Tibial artery (tissue), 4 donors: ENCODE results near the gene SLC35B2.
A peak's percentile ranks its signal among the peaks of the same experiment; 100 is the strongest.

Experiments used
- DNase-seq, 2 donors: peaks; one replicate each; pipeline ENCODE4 v3.0.0-alpha.2; 2019
- H3K27ac ChIP-seq, 2 donors: fragments of 200-600 bp; sonication (generic) in 1 of 2; 1 replicate in 1 of 2; 2 replicates in 1 of 2; pipeline ENCODE4 v1.5.1; 2018 to 2019; ENCODE audit warnings: mild to moderate bottlenecking in 1 of 2
- H3K27me3 ChIP-seq, 2 donors: fragments of 200-600 bp; sonication (generic) in 1 of 2; one replicate each; pipeline versions ENCODE4 v1.5.1 to v1.6.0; 2016 to 2019
- H3K36me3 ChIP-seq, 3 donors: fragments of 200-600 bp; sonication (generic) in 2 of 3; one replicate each; pipeline ENCODE4 v1.5.1; 2016 to 2019; ENCODE audit warnings: mild to moderate bottlenecking in 2 of 3
- H3K4me1 ChIP-seq, 4 donors: fragments of 200-600 bp; sonication (generic) in 2 of 4; 1 replicate in 3 of 4; 2 replicates in 1 of 4; pipeline ENCODE4 v1.5.1; 2016 to 2019
- H3K4me3 ChIP-seq, 2 donors: fragments of 200-600 bp; sonication (generic) in 1 of 2; 1 replicate in 1 of 2; 2 replicates in 1 of 2; pipeline ENCODE4 v1.5.1; 2018 to 2019; ENCODE audit warnings: mild to moderate bottlenecking in 2 of 2
- H3K9me3 ChIP-seq, 3 donors: fragments of 200-600 bp; sonication (generic) in 1 of 3; one replicate each; pipeline ENCODE4 v1.5.1; 2016 to 2019
- CTCF ChIP-seq, 2 experiments: fragments of 200-600 bp in 1 of 2; fragments of 450-650 bp in 1 of 2; IDR thresholded peaks; one replicate each; pipeline ENCODE4 v1.5.1; 2017 to 2019; ENCODE audit warnings: antibody characterized with exemption in 2 of 2, mild to moderate bottlenecking in 1 of 2, moderate library complexity in 1 of 2
- intact Hi-C: fragments of 100-400 bp; cut with DNase I; formaldehyde crosslinking; loops from one replicate; pipeline ENCODE4 v1.15.0; 2023; ENCODE audit warnings: low total_unique reads

SLC35B2 gene

DNA sequence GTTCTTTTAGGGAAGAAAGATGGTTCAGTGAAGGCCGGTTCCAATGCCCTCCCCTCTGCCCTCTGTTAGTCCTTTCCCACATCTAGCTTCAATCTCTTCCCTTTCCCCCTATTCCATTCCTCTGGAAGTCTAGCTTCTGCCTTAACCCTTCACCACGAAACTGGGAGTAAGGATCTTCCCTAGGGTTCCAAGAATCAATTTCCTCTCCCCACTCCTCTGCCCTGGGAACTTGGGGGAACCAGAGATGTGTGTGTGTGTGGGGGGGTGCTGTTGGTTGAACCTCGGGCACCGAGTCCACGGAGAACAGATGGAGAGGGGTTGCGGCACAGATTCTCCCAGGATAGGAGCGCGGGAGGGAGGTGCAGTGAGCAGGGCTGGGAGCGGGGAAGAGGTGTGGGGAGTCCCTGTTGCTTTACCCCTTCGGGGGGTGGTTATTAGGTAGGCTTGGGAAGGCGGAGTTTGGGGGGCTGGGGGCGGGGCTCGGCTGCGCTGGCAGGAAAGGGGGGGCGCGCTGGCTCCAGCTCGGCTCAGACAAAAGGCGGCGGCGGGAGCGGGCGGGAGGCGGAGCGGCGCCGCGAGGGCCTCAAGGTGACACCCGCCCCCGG lies 12.7 kb upstream of the SLC35B2 start, which contains the start of gene TMEM151B:
Gene TMEM151B, plus strand, starts transcription at position 530 of the 605 bp plus-strand sequence. CDS start 293 bp downstream, outside the sequence.
- no peaks in the 10 kb centered on the region for H3K9me3 ChIP-seq
- no peaks in the 10 kb centered on the region for H3K36me3 ChIP-seq
- H3K27ac ChIP-seq = no peak within 1 kb of the TSS
- H3K4me1 ChIP-seq = peaks cover 0 to 27% (median 10%) of the 10 kb centered on the region in 4 donors
- intact Hi-C loops = loop anchor here (5.0 to 10.0 kb wide), 3 partner anchors 67 to 175 kb away; partner anchors contain the start of gene CDC5L
- TF ChIP-seq CTCF (IDR thresholded peaks at IDR 0.05) = no peak
- peaks cover 0 to 68% of the 10 kb centered on the region in 2 donors for H3K27me3 ChIP-seq
- peak within 1 kb of the TSS; percentile 27 to 38 for H3K4me3 ChIP-seq
- no peak for DNase-seq

- no peak for TF ChIP-seq CTCF (IDR thresholded peaks at IDR 0.05)
- DNase-seq = no peak
- H3K9me3 ChIP-seq = no peaks in the 10 kb centered on the region
- H3K4me1 ChIP-seq = peaks cover 0 to 33% (median 17%) of the 10 kb centered on the region in 4 donors
- intact Hi-C loops = loop anchor here (5.0 to 10.0 kb wide), 3 partner anchors 68 to 175 kb away; partner anchors contain the start of gene CDC5L
- no peak overlapping the region for H3K4me3 ChIP-seq
- H3K27ac ChIP-seq = no peak overlapping the region
- peaks cover 0 to 64% of the 10 kb centered on the region in 2 donors for H3K27me3 ChIP-seq
- H3K36me3 ChIP-seq = no peaks in the 10 kb centered on the region
Observed at GRCh38 chr6:44269178-44269920, 12.0 kb upstream of the SLC35B2 start.

DNA sequence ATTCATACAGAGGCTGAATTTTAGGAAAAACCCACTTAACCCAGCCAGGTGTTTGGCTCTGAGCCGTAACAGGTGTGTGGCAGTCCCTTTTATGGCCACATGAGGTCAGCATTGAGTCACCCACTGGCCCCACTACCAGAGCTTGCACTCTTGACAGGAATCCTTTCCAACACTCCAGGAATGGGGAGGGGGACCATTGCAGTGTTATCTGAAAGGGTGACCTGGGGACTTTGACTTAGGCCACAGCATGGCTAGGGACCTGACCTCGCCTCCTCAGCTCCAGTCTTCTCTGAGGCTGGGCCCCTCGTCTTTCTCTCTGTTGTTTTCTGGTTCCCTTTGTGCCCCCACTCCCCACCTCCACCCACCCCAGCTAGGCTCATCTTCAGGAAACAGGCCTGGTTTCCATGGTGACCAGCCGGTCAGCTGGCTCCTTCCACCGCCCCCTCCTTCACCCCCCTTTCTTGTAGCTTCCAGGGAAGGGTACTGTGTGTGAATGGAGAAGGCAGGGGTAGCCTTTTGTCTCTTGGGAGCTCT lies 10.8 kb upstream of the SLC35B2 start:
- Histone ChIP-seq H3K9me3 (no peaks in the 10 kb centered on the region), H3K27ac (no peak overlapping the region), H3K36me3 (no peaks in the 10 kb centered on the region), H3K4me3 (no peak overlapping the region), H3K4me1 (peaks cover 0 to 45% (median 28%) of the 10 kb centered on the region in 4 donors), H3K27me3 (peaks cover 0 to 52% of the 10 kb centered on the region in 2 donors)
- intact Hi-C loops = loop anchor here (5.0 to 10.0 kb wide), 3 partner anchors 69 to 173 kb away; partner anchors contain the start of gene CDC5L
- DNase-seq = no peak
- TF ChIP-seq CTCF (IDR thresholded peaks at IDR 0.05) = peak; percentile 79 to 90

- peaks cover 0 to 54% (median 35%) of the 10 kb centered on the region in 4 donors for H3K4me1 ChIP-seq
- H3K27me3 ChIP-seq = peaks cover 0 to 43% of the 10 kb centered on the region in 2 donors
- H3K9me3 ChIP-seq = no peaks in the 10 kb centered on the region
- DNase-seq = no peak
- no peak overlapping the region for H3K4me3 ChIP-seq
- H3K27ac ChIP-seq = no peak overlapping the region
- no peak for TF ChIP-seq CTCF (IDR thresholded peaks at IDR 0.05)
- no peaks in the 10 kb centered on the region for H3K36me3 ChIP-seq
- intact Hi-C loops = loop anchor here (5.0 to 10.0 kb wide), 3 partner anchors 70 to 172 kb away; partner anchors contain the start of gene CDC5L
Observed at GRCh38 chr6:44267252-44267651, 9.9 kb upstream of the SLC35B2 start.

DNA sequence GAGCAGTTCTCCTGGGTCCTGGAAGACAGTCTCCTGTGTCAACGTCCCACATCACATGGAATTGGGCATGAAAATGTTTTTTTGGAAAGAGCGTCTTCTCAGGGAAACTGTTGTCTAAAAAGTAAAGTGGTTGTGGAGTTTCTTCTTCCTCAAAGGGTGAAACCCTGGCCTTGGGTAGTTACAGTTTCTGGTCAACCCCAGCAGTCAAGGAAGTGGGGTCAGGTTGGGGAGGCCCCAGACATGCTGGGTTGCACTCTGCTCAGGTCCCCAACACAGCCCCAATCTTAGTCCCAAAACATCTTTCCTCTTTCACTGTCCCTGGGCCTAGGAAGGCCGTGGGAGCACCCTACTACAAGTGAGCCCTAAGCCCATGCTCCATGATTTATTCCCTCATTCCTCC lies 9.0 kb upstream of the SLC35B2 start:
- H3K4me3 ChIP-seq = no peak overlapping the region
- H3K4me1 ChIP-seq = peaks cover 0 to 51% (median 34%) of the 10 kb centered on the region in 4 donors
- peaks cover 0 to 34% of the 10 kb centered on the region in 2 donors for H3K27me3 ChIP-seq
- H3K36me3 ChIP-seq = peaks cover 0 to 3% (median 0%) of the 10 kb centered on the region in 3 donors
- H3K9me3 ChIP-seq = no peaks in the 10 kb centered on the region
- TF ChIP-seq CTCF (IDR thresholded peaks at IDR 0.05) = no peak
- intact Hi-C loops = loop anchor here (5.0 to 10.0 kb wide), 3 partner anchors 71 to 172 kb away; partner anchors contain the start of gene CDC5L
- no peak for DNase-seq
- H3K27ac ChIP-seq = no peak overlapping the region
